NCI-H1417 treated with DMSO at 0.1 percent for 48 hours (cell line): Measurements from ENCODE around the gene OBP2B.
"Not testable (repeated sequence)": the region's sequence is repeated elsewhere in the genome, so short reads cannot be mapped to it uniquely, and the experiment has no call there.

Experiments
- DNase-seq: peaks from one replicate; lab custom pipeline; 2025; lab: John Stamatoyannopoulos, UW

OBP2B gene

DNA sequence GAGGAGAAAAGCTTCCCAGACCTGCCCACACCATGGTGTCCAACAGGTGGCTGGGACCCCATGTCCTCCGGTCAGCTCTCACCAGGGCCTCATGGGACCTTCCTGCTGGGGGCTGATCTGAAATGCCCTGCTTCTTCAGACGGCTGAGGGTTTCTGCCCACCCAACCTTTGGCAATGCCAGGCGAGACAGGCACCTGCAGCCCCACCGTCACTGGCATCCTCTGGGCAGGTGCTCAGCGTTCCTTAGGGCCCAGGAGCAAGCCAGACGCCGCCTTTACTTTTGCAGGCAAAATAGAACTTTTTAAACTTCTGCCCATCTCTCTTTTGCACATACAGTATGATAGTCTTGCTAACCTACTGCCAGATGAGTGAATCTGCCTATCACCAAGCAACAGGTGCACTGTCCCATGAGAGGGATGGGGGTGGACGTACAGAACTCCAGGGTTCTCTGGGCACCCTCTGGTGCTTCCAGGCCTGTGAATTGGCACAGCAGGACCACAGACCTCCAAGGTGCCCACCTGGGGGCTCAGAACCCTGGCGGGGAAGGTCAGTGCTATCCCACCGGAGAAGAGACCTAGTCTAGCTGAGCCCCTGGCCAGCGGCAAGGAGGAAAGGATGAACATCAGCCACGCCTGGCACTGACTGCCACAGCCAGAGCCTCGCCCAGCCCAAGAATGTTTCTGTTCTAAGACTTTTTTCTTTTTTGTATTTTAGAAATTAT lies 7.5 kb downstream of the OBP2B start:
- DNase-seq = no peak

- no peak for DNase-seq
Observed at GRCh38 chr9:133200631-133201030, 8.4 kb downstream of the OBP2B start.

DNA sequence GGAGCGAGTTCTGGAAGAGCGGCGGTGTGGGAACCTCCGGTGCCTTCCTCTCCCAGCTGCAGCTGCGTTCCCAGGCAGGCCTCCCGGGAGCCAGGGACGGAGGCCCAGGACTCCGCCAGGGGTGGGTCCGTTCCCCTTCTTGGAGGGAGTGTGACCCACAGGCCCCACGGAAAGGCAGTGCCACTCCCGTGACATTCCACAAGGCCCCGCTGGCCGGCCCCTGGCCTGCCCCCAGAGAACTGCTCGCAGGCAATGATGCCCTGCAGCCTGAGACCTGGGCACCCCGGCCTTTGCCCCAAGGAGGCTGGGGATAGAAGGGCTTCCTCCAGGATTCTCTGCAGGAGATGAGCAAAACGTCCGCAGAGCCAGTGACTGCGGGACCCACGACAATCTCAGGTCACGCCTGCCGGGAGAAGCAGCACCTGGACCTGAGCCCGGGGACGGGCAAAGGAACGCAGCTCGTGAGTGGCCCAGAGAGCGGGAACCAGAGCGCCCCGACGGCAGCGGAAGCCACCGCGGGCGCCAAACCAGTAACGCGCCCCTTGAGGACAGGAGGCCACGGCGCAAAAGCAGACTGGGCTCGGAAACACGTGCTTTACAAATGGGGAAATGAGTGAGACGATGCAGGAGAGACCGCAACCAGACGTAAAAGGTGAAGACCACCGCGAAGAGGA lies 9.3 kb downstream of the OBP2B start:
- no peak for DNase-seq

DNA sequence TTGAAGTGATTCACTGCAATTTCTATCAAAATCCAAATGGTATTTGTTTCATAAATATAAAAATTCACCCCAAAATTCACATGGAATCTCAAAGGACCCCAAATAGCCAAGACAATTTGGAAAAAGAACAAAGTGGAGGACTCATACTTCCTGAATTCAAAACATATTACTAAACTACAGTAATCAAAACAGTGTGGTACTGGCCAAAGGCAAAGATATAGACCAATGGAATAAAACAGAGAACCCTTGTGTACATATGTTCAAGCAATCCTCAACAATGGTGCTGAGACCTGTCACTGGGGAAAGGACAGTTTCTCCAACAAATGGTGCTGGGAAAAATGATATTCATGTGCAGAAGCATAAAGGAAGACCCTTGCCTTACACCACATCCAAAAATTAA lies 14.0 kb downstream of the OBP2B start:
- no peak for DNase-seq

DNA sequence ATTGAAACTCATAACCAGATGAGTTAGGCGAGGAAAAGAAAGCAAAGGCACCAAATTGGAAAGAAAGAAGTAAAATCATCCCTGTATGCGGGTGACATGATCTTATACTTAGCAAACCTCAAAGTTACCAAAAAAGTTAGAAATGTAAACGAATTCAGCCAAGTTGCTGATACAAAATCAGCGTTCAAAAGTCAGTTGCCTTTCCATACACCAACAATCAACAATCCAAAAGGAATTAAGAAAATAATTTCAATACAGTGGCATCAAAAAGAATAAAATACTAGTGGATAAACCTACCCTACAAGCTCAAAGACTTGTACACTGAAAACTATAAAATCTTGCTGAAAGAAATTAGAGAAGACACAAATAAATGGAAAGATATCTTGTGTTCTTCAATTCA lies 14.5 kb downstream of the OBP2B start:
- DNase-seq = no peak

DNA sequence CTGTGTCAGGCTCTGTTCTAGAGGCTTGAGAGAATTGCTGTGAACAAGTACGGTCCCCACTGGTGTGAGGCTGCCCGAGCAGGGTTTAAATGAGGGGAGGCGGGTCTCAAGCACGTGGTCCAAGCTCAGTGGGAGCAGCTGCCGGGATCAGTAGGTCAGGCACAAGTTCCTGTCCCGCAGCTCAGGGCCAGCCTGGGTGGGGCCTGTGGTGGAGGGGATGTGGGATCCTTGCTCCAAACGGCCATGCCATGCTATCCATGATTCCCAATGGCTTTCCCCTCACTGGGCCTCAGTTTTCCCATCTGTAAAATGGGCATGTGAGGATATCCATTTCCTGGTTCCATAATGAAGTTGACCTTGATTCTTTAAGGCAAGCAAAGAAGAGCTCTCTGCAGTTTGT lies 17.1 kb downstream of the OBP2B start:
- DNase-seq = no peak

DNA sequence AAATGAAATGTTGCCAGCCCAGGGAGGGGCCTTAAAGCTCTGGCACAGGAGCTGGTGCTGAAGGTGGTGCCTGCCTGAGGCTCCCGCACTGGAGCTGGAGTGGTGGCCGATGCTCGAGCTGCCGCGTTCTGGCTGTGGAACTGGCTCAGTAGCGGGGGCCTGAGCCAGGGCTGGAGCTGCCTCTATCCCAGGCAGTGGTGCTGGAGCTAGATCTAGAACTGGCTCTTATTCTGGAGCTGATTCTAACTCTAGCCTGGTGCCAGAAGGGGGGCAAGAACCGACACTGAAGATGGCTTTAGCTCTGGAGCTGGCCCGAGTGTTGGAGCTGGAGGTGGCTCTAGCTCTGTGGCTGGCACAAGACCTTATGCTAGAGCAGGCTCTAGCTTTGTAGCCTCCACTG lies 19.2 kb downstream of the OBP2B start:
- no peak for DNase-seq

DNA sequence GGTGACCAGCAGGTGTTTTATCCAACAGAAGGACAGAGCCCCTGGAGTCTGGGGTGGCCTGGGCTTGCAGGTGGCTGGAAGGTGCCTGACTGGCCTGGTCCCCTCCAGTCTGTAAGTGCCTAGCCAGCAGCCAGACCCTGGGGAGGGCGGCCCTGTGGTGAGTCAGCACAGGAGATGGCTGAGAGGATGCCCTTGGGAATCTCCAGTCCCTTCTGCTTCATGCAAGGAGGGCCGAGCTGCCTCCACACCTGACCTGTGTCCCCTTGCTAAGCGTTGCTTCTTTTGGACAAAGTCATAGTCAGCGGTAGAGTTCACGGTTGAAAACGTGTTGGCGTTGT lies 20.2 kb downstream of the OBP2B start:
- no peak for DNase-seq

- DNase-seq = no peak
Observed at GRCh38 chr9:133188006-133188842, 20.8 kb downstream of the OBP2B start.

GRCh38 chr9:133187561-133188005 lies 21.5 kb downstream of the OBP2B start:
- no peak for DNase-seq

GRCh38 chr9:133186736-133187135 lies 22.3 kb downstream of the OBP2B start:
- no peak for DNase-seq

GRCh38 chr9:133184971-133185370 lies 24.1 kb downstream of the OBP2B start:
- peak; percentile 49 for DNase-seq

DNA sequence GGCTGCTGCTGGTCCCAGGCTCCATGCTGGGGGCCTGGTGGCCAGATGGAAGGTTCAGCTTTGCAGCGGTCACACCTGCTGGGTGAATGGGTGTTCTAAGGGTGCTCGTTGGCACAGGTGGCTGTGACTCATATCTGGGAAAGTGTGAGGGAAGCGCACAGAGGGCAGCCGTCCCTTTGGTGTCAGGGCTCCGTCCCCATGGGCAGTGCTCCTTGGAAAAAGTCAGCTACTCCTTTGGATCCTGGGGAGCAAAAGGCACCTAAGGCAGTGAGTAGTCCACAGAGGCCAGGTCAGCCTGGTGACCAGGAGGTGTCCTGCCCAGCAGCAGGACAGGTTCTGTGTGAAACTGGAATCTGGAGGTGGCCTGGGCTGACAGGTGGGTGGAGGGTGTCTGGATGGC lies 26.9 kb downstream of the OBP2B start:
- DNase-seq = no peak

GRCh38 chr9:133181561-133181960 lies 27.5 kb downstream of the OBP2B start:
- no peak for DNase-seq

- DNase-seq = no peak
Observed at GRCh38 chr9:133180953-133181352, 28.1 kb downstream of the OBP2B start.

- no peak for DNase-seq
Observed at GRCh38 chr9:133173056-133173455, 36.0 kb downstream of the OBP2B start.

- DNase-seq = no peak
Observed at GRCh38 chr9:133171161-133171961, 37.7 kb downstream of the OBP2B start.

GRCh38 chr9:133170716-133171115 lies 38.3 kb downstream of the OBP2B start:
- no peak for DNase-seq

GRCh38 chr9:133169687-133170086 lies 39.4 kb downstream of the OBP2B start:
- not testable (repeated sequence) for DNase-seq

DNA sequence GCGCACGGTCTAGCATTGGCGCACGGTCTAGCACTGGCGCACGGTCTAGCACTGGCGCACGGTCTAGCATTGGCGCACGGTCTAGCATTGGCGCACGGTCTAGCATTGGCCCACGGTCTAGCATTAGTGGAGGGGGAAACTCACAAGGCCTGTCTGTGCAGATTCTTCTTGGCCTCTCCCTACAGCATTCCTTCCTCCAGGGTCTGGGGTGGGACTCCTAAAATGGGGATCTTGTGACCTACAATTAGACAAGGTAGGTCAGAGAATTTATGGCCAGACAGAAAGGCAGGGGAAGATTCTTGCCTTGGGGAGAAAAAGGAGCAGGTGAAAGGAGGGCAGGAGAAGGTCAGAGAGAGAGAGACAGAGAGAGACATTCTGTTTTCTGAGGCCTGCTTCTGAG lies 39.9 kb downstream of the OBP2B start:
- DNase-seq = no peak

DNA sequence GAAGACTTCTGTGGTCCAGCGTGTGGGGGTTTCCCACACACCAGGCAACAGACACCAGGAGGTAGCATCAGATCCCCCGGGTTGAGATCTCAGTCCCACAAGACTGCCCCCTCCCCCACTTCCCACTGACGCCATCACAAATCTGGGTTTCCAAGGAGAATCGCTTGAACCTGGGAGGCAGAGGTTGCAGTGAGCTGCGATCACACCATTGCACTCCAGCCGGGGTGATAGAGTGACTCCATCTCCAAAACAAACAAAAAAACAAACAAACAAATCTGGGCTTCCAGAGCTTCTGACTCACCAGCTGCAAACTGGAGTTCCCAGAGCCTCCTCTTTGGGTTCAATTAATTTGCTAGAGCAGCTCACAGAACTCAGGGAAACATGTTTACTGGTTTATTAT lies 40.6 kb downstream of the OBP2B start:
- DNase-seq = no peak

GRCh38 chr9:133167769-133168168 lies 41.3 kb downstream of the OBP2B start:
- no peak for DNase-seq
